Upper lobe of right lung (tissue), 1 donor: ENCODE measurements around the gene DSCAM. TPM values are rescaled to one million over a fixed set of nuclear protein-coding genes. Genes with fewer than 3 reads are reported as not detected.

Experiments
- ATAC-seq: fragments of 200-7000 bp; cut with Tn5 transposase; one replicate; pipeline ENCODE4 v1.9.1; 2020; ENCODE audit warnings: mild to moderate bottlenecking, moderate library complexity
- DNase-seq: peaks from one replicate; pipeline ENCODE4 v3.0.0-alpha.2; 2020
- H3K27ac ChIP-seq: fragments of 200-600 bp; one replicate; pipeline ENCODE4 v1.8.0; 2022
- H3K27me3 ChIP-seq: fragments of 200-600 bp; one replicate; pipeline ENCODE4 v1.8.0; 2022; ENCODE audit warnings: mild to moderate bottlenecking
- H3K36me3 ChIP-seq: fragments of 200-600 bp; one replicate; pipeline ENCODE4 v1.8.0; 2022
- H3K4me1 ChIP-seq: fragments of 200-600 bp; one replicate; pipeline ENCODE4 v1.8.0; 2022
- H3K4me3 ChIP-seq: fragments of 200-600 bp; one replicate; pipeline ENCODE4 v1.8.0; 2022; ENCODE audit warnings: mild to moderate bottlenecking
- H3K9me3 ChIP-seq: fragments of 200-600 bp; one replicate; pipeline ENCODE4 v1.8.0; 2022
- intact Hi-C: fragments of 100-400 bp; cut with DNase I; formaldehyde crosslinking; loops from one replicate; pipeline ENCODE4 v1.11.0; 2022
- total RNA-seq: library from RNA; stranded (reverse); fragmentation: NEBNext Ultra II Directional; extraction: Animal tissue kit (Norgen Biotek cat#: 25700); gene quantifications from one replicate; pipeline ENCODE4 v1.2.1, GENCODE V29; 2021
- TF ChIP-seq, protein P1 (sequence below): fragments of 200-600 bp; IDR thresholded peaks from one replicate; pipeline ENCODE4 v1.8.0; 2022; ENCODE audit warnings: antibody characterized with exemption
- donor health status: DM: no; HTN: yes; CAD: no; lungs with severe emphysema.

Gene DSCAM
- total RNA-seq, 1 donor from 2014 or later: not detected

DNA sequence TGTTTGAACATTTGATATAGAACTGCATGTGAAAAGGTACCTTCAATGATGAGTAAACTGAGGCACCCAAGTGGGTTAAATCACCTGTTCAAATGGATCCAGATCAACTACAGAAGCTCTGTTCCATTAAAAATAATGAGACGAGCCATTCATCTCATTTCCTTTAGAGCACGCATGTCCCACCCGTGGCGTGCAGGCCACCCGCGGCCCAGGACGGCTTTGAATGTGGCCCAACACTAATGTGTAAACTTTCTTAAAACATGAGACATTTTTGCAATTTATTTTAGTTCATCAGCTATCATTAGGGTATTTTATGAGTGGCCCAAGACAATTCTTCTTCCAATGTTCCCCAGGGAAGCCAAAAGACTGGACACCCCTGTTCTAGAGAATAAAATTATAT lies 381.6 kb downstream of the DSCAM start:
- H3K27ac ChIP-seq: no peak overlapping the region
- no peak overlapping the region for H3K4me3 ChIP-seq
- H3K4me1 ChIP-seq: no peaks in the 10 kb centered on the region
- intact Hi-C loops: no loop called here
- H3K9me3 ChIP-seq: no peaks in the 10 kb centered on the region
- no peaks in the 10 kb centered on the region for H3K27me3 ChIP-seq
- TF ChIP-seq, protein P1, sequence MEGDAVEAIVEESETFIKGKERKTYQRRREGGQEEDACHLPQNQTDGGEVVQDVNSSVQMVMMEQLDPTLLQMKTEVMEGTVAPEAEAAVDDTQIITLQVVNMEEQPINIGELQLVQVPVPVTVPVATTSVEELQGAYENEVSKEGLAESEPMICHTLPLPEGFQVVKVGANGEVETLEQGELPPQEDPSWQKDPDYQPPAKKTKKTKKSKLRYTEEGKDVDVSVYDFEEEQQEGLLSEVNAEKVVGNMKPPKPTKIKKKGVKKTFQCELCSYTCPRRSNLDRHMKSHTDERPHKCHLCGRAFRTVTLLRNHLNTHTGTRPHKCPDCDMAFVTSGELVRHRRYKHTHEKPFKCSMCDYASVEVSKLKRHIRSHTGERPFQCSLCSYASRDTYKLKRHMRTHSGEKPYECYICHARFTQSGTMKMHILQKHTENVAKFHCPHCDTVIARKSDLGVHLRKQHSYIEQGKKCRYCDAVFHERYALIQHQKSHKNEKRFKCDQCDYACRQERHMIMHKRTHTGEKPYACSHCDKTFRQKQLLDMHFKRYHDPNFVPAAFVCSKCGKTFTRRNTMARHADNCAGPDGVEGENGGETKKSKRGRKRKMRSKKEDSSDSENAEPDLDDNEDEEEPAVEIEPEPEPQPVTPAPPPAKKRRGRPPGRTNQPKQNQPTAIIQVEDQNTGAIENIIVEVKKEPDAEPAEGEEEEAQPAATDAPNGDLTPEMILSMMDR: no peak
- no peaks in the 10 kb centered on the region for H3K36me3 ChIP-seq
- no peak for DNase-seq
- no peak for ATAC-seq

DNA sequence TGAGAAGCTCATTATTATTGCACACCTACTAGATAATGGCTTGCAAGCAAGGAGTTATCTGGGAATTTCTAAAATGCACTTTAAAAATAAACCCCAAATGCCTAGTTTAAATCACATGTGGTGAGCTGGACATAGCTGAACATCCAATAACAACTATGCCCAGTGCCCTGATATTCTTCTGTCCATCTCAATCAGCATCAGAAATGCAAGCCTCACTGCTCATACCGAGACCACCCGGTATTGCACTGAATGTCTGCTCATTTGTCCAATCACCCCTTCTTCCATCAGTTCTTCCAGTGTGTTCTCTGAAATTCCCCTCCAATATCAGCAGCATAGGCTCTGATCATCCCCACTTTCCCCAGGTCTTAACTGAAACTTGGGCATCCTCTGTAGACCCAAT lies 383.8 kb downstream of the DSCAM start:
- DNase-seq (no peak), ATAC-seq (no peak)
- H3K36me3 ChIP-seq: no peaks in the 10 kb centered on the region
- no peaks in the 10 kb centered on the region for H3K4me1 ChIP-seq
- intact Hi-C loops: no loop called here
- H3K9me3 ChIP-seq: no peaks in the 10 kb centered on the region
- no peak overlapping the region for H3K4me3 ChIP-seq
- TF ChIP-seq, protein P1: no peak
- H3K27ac ChIP-seq: no peak overlapping the region
- peaks cover 6% of the 10 kb centered on the region for H3K27me3 ChIP-seq

DNA sequence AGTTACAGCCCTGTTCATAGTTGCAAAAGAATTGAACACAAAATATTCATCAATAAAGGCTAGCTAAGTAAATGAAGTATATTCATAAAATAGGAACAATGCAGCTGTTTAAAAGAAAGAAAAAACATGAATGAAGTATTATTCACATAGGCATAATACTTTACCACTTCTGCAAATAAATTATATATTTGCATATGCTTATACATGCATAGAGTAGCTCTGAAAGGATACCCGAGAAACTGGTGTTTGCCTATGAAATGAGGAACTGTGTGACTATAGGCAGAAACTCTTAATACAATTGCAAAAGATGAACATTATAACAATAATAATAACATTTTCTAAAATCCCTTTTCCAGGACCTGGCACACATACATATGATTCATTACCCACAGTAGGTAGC lies 385.9 kb downstream of the DSCAM start:
- Histone ChIP-seq H3K27ac (no peak overlapping the region), H3K27me3 (peaks cover 6% of the 10 kb centered on the region), H3K36me3 (no peaks in the 10 kb centered on the region), H3K4me1 (no peaks in the 10 kb centered on the region), H3K9me3 (no peaks in the 10 kb centered on the region), H3K4me3 (no peak overlapping the region)
- DNase-seq (no peak), ATAC-seq (no peak)
- TF ChIP-seq, protein P1: no peak
- intact Hi-C loops: no loop called here

DNA sequence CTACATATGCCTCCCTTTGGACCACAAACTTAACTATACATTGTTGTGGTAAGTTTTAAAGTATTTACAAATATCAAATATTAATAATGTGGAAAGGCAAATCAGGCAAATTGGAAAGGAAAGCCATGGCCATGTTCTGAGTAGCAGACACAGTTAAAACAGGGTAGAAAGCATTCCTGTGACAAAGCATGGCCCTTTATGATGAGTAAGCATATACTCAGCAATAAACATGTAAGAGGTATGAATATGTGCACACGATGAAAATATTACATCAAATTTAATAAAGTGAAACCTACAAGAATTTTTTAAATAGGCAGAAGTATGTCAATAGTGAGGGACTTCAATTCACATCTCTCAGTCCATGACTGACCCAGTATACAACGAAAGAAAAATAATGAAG lies 389.2 kb downstream of the DSCAM start:
- H3K27me3 ChIP-seq: peaks cover 6% of the 10 kb centered on the region
- H3K36me3 ChIP-seq: no peaks in the 10 kb centered on the region
- intact Hi-C loops: no loop called here
- H3K27ac ChIP-seq: no peak overlapping the region
- H3K9me3 ChIP-seq: no peaks in the 10 kb centered on the region
- no peaks in the 10 kb centered on the region for H3K4me1 ChIP-seq
- H3K4me3 ChIP-seq: no peak overlapping the region
- TF ChIP-seq, protein P1: no peak
- ATAC-seq (no peak), DNase-seq (no peak)

DNA sequence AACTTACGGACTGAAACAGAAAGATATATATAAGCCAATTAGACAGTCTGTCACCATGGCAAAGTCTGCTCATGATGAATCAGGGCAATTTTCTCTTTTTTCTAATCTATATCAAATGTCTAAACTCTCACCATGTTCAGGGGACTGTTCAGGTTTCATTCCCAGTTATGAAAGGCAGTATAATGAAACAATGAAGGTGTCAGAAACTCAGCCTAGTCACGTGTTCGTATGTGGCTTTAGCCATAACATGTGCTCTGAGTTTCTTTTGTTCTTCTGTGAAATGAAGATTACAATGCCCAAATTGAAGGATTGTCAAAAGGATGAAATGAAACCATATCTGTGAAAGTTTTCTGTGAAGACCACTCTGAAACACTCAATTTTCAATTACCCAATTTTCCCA lies 392.9 kb downstream of the DSCAM start:
- DNase-seq (no peak), ATAC-seq (no peak)
- intact Hi-C loops: no loop called here
- no peaks in the 10 kb centered on the region for H3K36me3 ChIP-seq
- no peak overlapping the region for H3K27ac ChIP-seq
- H3K4me3 ChIP-seq: no peak overlapping the region
- TF ChIP-seq, protein P1: no peak
- H3K4me1 ChIP-seq: no peaks in the 10 kb centered on the region
- H3K27me3 ChIP-seq: no peaks in the 10 kb centered on the region
- H3K9me3 ChIP-seq: no peaks in the 10 kb centered on the region

DNA sequence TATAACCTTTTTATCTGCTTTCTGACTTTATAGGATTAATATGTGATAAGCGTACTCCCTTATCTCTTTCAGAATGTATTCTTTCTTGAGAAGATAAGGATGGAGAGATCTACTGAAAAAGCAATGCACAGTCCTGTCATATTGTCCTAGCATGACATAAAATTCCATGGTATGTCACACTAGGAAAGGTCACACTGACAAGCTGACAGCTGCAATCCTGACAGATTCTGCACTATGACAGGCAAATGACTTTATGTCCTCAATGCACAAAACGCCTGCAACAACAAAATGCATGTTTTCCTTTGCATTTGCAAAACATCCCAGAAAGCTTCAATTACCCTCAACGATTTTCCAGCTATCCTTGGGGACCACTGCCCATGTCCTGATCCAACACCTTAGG lies 393.8 kb downstream of the DSCAM start:
- H3K9me3 ChIP-seq: no peaks in the 10 kb centered on the region
- H3K36me3 ChIP-seq: no peaks in the 10 kb centered on the region
- no peak for DNase-seq
- H3K4me1 ChIP-seq: no peaks in the 10 kb centered on the region
- no peaks in the 10 kb centered on the region for H3K27me3 ChIP-seq
- no peak for ATAC-seq
- no peak overlapping the region for H3K27ac ChIP-seq
- intact Hi-C loops: no loop called here
- H3K4me3 ChIP-seq: no peak overlapping the region
- TF ChIP-seq, protein P1: no peak
